HT1080 (cell line): ENCODE measurements around the gene PRPF38A. TPM values are rescaled to one million over a fixed set of nuclear protein-coding genes. Genes with fewer than 3 reads are reported as not detected.
"Not testable (repeated sequence)": the region's sequence is repeated elsewhere in the genome, so short reads cannot be mapped to it uniquely, and the experiment has no call there.

ENCODE experiments used
- DNase-seq: peaks from one replicate; pipeline ENCODE4 v3.0.0-alpha.2; 2015; ENCODE audit warnings: low read depth
- polyA plus RNA-seq, 2 experiments: library from polyadenylated mRNA; depleted of rRNA; stranded (reverse); fragments of >200 nt; gene quantifications; 2 replicates each; pipeline ENCODE4 v1.2.3, GENCODE V29; 2015
- total RNA-seq: library from RNA; depleted of rRNA; stranded (reverse); fragments of >200 nt; shearing (Covaris generic); gene quantifications from 2 replicates; pipeline ENCODE4 v1.2.3, GENCODE V29; 2014; rRNA removed

Gene PRPF38A, protein sequence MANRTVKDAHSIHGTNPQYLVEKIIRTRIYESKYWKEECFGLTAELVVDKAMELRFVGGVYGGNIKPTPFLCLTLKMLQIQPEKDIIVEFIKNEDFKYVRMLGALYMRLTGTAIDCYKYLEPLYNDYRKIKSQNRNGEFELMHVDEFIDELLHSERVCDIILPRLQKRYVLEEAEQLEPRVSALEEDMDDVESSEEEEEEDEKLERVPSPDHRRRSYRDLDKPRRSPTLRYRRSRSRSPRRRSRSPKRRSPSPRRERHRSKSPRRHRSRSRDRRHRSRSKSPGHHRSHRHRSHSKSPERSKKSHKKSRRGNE
- 15.4 and 26.7 TPM in 2 replicates for total RNA-seq
- polyA plus RNA-seq (2015; cell fraction: cytosol; rRNA removed), result 25.4 and 32.6 TPM in 2 replicates
- polyA plus RNA-seq (2015; cell fraction: nucleus; rRNA removed), result 47.2 and 54.4 TPM in 2 replicates

DNA sequence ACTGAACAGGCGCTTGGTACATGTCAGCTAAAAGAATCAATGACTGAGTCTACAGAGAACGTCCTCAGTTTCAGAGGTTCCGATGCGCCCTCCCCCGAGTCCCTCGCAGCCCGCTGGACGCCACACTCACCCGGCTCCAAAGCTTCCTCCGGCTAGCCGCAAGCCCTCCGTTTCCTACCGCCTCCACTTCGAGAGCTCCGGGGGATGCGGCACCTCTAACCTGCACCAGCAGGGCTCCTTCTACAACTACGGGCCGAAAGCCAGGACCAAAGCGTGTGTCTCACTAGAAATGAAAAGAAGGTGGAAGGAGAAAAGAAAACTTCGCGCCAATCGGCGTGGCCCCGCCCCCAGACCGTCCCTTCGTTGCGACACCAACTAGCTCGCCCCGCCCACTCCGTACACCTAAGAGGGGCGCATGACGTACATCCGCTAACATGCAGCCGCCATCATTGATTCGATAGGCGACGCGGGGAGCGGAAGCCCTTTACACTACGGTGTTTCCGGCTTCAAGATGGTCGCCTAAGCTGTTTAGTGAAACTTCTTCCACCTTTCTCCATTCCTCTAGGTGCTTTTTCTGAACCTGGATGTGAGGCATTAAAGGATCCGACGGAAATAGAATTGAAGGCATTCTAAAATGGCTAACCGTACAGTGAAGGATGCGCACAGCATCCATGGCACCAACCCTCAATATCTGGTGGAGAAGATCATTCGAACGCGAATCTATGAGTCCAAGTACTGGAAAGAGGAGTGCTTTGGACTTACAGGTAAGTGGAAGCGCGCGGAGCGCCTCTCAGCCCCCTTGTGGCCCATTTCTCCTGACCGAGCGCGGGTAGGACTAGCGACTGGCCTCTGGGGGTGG lies at the start of gene PRPF38A, which contains the start of gene ORC1:
Gene PRPF38A, plus strand, starts transcription at position 487 of the 859 bp plus-strand sequence. Its CDS starts 148 bp downstream, at position 635.
Gene ORC1, minus strand, starts transcription at position 308 of the 859 bp plus-strand sequence. CDS start 2,200 bp downstream, outside the sequence.
- peak; percentile 92 for DNase-seq

DNA sequence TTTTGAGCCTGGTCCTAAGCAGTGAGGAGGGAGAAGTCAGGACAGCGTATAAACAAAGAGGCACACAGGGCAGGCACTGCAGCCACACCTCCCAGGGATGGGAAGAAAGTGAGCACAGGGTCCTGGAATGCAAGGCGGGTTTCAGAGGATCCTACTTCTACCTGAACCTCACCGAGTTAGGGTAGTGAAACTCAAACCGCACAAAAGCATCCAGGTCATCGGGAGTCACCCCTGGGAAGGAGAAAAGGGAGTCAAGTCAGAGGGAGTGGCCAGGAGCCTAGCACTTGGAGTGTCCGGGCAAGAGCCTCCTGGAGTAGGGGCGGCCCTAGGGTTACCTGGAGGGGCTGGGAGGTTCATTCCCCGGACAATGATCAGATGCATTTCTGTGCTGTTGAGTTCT lies 49.0 kb upstream of the PRPF38A start:
- no peak for DNase-seq

GRCh38 chr1:52355847-52356505 lies 48.4 kb upstream of the PRPF38A start:
- no peak for DNase-seq

DNA sequence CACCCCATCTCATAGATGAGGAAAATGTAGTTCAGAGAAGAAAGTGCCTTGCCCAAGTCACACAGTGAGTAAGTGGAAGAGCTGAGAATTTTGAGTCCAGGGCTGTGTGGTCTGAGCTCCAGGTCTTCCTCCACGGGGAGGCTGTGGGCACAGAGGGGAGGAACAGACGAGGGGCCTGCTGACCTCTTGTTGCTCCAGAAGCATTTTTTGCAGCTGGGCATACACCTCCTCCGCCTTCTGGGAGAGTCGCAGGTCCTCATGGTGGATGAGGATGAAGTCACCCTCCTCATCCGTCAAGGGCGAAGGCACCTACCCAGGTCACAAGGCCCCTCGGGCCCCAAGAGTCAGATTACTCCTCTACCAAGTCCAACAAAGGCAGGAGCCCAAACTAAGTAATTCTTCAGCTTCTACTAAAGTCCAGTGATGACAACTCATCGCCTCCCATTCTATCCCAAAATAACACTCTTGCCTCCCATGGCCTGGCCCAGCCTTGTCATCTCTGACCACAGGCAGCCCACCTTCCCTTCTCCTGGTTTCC lies 47.5 kb upstream of the PRPF38A start:
- no peak for DNase-seq

DNA sequence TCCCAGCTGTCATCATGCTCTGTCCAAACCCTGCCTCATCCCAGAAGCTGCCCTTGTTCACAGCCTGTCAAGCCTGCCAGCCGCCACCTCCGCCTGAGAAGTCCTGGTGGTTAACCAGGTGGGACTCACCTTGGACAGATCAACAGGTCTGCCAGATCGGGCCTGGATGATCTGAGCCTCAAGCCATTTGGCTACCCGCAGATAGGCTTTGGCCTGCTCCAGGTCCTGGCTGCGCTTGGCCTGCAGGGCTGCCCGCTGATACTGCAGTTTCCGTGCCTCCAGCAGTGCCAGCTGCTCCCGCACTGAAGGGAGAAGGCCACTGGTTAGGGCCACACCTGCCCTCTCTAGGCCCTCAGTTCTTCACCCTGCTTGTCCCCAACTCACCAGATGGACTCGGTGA lies 47.0 kb upstream of the PRPF38A start:
- DNase-seq, result no peak

GRCh38 chr1:52358851-52359497 lies 45.4 kb upstream of the PRPF38A start:
- no peak for DNase-seq

DNA sequence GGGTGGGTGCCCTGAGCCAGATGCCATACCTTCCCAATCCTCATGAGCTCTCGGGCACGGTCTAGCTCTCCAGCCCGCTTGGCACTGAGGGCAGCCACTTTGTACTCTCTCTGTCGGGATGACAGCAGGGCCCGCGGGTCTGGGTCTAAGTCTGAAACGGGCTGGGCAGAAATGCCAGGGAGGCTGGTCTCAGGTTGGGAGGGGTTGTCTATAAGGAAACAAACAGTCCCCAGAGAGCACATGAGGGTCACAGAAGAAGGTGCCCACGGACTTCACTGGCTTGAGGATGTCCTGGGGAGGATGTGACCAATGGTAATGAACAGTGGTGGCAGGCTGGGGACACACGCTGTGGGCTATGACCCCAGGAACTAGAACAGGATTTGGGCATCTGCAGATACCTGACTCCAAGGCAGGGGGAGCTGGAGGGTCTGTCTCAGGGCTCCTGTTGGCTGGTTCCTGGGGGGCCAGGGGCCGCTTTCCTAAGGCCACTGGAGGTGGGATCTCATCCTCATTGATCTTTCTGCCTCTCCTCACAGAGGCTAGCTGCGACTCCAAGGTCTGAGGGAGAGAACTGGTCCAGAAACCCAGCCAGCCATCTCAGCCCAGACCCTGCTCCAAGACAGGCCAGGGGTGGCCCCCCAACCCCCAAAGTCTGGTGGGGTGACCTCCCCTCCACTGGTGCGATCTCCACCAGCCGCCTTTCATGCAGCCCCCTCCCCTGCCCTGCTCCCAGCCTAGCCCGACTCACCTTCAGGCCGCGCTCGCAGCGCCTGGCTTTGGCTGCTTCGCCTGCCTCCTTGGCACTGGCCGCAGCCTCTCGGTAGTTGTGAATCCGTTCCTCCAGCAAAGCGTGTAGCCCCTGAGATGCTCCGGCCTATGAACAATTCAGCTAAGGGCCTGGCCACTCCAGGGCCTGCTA lies 44.5 kb upstream of the PRPF38A start:
- no peak for DNase-seq

GRCh38 chr1:52360595-52360968 lies 43.8 kb upstream of the PRPF38A start:
- DNase-seq, result no peak

DNA sequence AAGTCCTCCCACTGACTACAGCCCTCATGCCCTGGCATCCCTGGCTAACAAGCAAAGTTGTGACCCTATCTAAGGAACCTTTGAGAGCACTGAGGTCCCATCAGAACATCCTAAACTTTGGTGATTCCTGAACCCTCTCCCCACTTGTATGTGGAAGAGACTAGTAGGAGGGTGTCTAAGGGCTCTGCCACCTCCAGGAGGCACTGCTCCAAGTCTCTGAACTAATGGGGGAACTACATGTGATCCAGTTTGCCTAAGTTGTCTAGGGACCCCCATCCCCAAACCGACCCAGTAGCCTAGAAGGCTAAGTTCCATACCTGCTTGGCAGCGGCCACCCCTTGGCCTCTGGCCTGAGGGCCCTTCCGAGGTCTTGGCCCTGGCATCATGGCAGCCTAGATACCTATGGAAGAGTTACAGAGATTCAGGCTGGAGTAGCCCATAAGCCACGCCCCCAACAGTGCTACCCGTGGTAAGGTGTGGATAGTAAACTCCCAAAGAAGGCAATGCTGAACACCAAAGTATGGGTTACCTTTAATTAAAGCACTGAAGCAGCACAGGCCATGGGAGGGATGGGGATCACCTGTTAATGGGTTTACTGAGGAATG lies 40.1 kb upstream of the PRPF38A start:
- no peak for DNase-seq

DNA sequence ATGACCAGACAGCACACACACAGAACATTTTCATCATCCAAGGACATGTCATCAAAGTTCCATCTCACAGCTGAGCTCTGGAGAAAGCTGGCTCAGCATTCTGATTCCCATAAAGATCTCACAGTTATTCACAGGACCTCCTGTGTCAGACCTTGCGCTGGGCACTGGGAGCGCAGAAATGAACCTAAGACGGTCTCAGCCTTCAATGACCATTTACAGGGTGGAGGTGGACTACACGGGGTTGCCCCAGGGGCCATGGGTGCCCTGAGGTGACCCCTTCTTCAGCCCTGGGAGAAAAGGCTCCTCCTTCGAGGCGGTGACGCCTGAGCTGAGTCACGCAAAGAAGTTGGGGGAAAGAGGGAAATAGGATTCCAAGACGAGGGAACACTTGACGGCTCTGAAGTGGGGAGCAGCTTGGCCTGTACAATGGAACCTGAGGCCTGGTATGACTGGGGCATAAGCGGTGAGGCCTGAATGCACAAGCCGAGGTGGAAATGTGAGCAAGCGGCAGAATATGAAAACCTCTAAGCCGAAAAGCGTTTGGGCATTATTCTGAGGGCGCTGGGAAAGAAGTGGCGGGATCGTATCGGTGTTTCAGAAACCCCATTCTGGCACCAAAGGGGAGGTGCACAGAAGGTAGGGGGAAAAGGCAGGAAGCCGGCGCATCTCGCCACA lies 39.2 kb upstream of the PRPF38A start:
- peak; percentile 72 for DNase-seq

DNA sequence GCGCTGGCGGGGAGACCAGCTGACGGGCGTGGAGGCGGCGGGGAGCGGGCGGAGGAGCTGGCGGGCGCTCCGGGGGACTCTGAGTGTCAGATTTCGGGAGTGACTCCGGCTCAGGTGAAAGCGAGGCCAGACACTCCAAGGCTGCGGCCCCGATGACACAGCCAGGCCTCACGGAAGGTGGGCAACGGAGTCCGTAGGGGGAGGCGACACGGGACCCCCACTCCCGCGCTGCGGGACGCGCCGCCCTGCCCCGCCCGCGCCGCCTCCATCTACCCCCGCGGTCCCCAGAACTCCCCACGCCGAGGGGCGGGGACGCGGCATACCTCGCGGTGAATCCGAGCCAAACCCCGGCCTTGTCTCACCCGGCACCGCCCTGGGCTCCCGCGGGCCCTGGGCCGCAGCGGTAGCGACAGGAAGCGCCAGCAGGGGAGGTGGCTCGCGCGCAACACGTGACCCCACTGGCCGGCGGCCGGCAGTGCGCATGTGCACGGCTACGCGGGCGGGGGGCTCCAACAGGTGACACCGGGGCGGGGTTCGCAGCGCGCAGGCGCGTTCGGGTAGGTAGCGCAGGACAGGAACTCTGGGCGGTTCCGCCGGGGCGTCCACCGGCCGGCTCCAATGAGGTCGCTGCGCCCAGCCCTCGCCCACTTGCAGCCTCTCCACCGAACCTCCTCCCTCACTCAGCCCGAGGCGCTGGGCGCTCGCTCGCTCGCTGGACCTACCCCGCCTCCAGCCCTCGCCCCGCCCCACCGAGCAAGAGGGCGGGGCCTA lies 38.5 kb upstream of the PRPF38A start, which contains the start of gene CC2D1B:
Gene CC2D1B, minus strand, starts transcription at position 460 of the 771 bp plus-strand sequence. CDS start 1,585 bp downstream, outside the sequence.
- peak; percentile 99 for DNase-seq

DNA sequence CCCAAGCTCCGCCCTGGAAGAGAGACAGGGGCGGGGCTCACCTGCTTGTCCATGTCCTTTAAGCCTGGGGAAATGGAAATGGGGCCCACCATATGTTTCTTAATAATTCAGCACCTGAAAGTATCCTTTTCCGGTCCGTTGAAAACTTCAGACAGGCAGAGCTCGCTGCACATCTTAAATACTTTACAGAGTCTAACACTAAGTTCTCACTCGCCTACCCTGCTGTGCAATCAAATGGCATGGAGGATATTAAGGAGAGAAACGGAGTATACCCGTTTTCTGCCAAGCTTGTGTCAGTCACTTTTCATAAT lies 37.9 kb upstream of the PRPF38A start:
- no peak for DNase-seq

- DNase-seq, result no peak
Measured at GRCh38 chr1:52367272-52367671, 37.1 kb upstream of the PRPF38A start.

DNA sequence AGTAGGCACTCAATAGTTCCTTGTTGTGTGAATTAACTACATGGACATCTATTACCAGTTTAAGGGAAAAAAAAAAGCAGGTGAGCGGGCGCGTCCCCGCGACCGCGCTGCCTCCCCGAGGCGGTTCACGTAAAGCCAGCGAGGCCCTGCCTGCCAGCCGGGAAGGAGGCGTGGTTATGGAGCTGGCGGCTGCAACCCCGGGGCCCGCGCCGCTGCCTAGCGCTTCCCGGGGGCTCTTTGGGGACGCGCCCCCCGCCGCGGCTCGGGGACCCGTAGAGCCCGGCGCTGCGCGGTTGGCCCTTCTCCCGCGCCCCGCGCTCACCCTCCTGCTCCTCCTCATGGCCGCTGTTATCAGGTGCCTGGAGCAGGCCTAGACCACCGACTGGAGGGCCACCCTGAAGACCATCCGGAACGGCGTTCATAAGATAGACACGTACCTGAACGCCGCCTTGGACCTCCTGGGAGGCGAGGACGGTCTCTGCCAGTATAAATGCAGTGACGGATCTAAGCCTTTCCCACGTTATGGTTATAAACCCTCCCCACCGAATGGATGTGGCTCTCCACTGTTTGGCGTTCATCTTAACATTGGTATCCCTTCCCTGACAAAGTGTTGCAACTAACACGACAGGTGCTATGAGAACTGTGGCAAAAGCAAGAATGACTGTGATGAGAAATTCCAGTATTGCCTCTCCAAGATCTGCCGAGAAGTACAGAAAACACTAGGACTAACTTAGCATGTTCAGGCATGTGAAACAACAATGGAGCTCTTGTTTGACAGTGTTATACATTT lies 35.8 kb upstream of the PRPF38A start:
- DNase-seq, result peak; percentile 13

DNA sequence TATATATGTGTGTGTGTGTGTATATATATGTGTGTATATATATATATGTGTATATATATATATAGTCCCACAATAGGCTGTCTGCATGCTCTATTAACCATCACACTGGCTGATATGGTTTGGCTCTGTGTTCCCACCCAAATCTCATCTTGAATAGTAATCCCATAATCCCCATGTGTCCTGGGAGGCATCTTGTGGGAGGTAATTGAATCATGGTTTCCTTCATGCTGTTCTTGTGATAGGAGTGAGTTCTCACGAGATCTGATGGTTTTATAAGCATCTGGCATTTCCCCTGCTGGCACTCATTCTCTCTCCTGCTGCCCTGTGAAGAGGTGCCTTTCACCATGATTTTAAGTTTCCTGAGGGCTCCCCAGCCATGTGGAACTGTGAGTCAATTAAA lies 34.6 kb upstream of the PRPF38A start:
- not testable (repeated sequence) for DNase-seq

DNA sequence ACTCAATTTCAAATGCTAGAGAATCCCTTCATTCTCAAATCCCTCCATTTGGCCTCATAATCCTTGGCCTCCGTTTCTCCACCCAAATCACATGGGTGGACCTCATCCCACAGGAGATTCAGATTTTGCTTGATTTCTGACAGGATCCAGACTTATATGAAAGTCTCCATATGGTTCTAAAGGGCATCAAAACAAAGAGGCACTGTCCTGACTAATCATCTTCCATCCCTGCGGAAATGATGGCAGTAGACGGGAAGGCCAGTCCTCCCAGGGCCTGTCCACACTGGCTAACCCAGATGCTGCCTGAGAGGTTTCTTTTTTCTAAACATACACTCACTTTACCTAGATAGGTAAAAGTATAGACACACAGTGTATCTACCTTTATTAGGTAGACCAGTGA lies 19.0 kb upstream of the PRPF38A start:
- DNase-seq, result no peak

DNA sequence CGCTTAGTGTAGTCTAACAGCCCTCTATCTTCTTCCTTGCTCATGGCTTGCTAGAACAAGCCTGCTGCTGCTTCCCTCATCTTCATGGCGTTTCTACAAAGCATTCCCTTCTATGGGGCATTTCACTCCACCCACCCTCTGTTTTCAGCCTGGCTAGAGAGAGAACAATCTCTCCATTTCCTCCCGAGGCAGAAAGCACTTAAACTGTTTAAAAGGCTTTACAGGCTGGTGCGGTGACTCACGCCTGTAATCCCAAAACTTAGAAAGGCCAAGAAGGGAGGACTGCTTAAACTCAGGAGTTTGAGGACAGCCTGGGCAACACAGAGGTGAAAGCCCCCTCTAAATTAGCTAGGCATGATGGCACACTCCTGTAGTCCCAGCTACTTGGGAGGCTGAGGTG lies 17.9 kb upstream of the PRPF38A start:
- no peak for DNase-seq
